GM19438 (cell line): ENCODE measurements around the gene KCNN3.

Source experiments
- ATAC-seq: cut with Tn5 transposase; IDR thresholded peaks from one replicate; pipeline ENCODE4 v1.9.1; 2021; ENCODE audit warnings: low read depth; ENCODE audit not compliant: unreplicated experiment

The KCNN3 gene

GRCh38 chr1:154881820-154882535 lies 11.9 kb upstream of the KCNN3 start:
- ATAC-seq: no peak

- ATAC-seq: no peak
Observed at GRCh38 chr1:154880671-154881070, 10.6 kb upstream of the KCNN3 start.

- ATAC-seq: no peak
Observed at GRCh38 chr1:154879038-154879421, 8.9 kb upstream of the KCNN3 start.

- no peak for ATAC-seq
Observed at GRCh38 chr1:154878371-154879037, 8.4 kb upstream of the KCNN3 start.

- no peak for ATAC-seq
Observed at GRCh38 chr1:154877370-154877974, 7.4 kb upstream of the KCNN3 start.

- no peak for ATAC-seq
Observed at GRCh38 chr1:154876842-154877369, 6.8 kb upstream of the KCNN3 start.

- no peak for ATAC-seq
Observed at GRCh38 chr1:154874465-154874864, 4.4 kb upstream of the KCNN3 start.

- ATAC-seq: no peak
Observed at GRCh38 chr1:154873321-154873950, 3.4 kb upstream of the KCNN3 start.

GRCh38 chr1:154871374-154871773 lies 1.3 kb upstream of the KCNN3 start:
- ATAC-seq: no peak

GRCh38 chr1:154870734-154871133 lies 653 bp upstream of the KCNN3 start:
- no peak for ATAC-seq

GRCh38 chr1:154869351-154870114 lies 548 bp downstream of the KCNN3 start:
- ATAC-seq: no peak

- no peak for ATAC-seq
Observed at GRCh38 chr1:154867841-154868605, 2.1 kb downstream of the KCNN3 start.

- ATAC-seq: no peak
Observed at GRCh38 chr1:154867064-154867825, 2.8 kb downstream of the KCNN3 start.

GRCh38 chr1:154866257-154867063 lies 3.6 kb downstream of the KCNN3 start:
- ATAC-seq: no peak

- ATAC-seq: no peak
Observed at GRCh38 chr1:154865442-154866256, 4.4 kb downstream of the KCNN3 start.

GRCh38 chr1:154864189-154864975 lies 5.7 kb downstream of the KCNN3 start:
- ATAC-seq: no peak
